GM12874 (cell line): ENCODE measurements around the gene RPS19BP1.

Experiments
- CTCF ChIP-seq: IDR thresholded peaks from 2 replicates; pipeline ENCODE4 v1.5.1; 2011; ENCODE audit warnings: low read depth, mild to moderate bottlenecking, control low read depth, low read length, moderate library complexity; ENCODE audit not compliant: insufficient read depth

RPS19BP1 gene

GRCh38 chr22:39494471-39495120 is 38.0 kb downstream of the RPS19BP1 start:
- no peak for TF ChIP-seq CTCF

- TF ChIP-seq CTCF, result no peak
Measured at GRCh38 chr22:39493759-39494158, 38.8 kb downstream of the RPS19BP1 start.

DNA sequence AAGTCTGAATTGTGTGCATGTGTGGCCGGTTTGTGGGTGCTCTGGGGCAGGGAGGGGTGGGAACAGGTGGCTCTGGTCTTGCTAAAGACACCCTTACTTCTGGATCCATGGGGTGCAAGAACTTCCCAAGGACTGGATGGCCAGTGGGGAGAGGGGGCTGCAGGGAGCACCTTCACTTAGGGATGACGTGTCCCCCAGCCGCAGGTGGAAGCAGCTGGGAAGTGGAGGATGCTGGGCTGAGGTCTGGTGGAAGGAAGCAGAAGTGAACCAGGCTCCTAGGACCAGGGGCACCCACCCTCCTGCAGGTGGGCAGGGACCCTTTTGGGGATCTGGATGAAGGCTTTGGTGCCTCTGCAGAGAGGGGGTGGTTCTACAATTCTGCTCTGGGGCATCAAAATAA is 40.4 kb downstream of the RPS19BP1 start:
- no peak for TF ChIP-seq CTCF

- no peak for TF ChIP-seq CTCF
Measured at GRCh38 chr22:39491696-39492095, 40.9 kb downstream of the RPS19BP1 start.

GRCh38 chr22:39490966-39491680 is 41.4 kb downstream of the RPS19BP1 start:
- no peak for TF ChIP-seq CTCF

- TF ChIP-seq CTCF, result no peak
Measured at GRCh38 chr22:39490135-39490798, 42.3 kb downstream of the RPS19BP1 start.
